ENCODE measurements around the gene CDH16.

Gene CDH16

DNA sequence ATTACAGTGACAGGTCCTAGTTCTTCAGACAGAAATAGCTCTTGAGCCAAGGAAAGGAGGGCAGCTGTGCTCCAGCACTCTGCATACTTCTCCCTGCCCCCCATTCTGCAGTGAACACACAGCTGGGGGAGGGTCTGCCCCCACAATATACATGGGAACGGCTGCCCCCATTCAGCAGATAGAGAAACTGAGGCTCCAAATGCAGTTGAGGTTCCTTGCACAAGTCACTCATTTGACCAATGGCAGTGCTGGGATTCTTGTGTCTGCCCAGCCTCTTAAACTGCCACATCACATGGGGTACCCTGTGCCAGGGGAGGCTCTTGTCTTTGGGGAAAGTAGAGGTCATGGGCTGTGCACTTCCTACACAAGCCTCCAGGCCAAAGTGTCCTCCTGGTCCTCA is 49.3 kb downstream of the CDH16 start:
- no peak for DNase-seq

DNA sequence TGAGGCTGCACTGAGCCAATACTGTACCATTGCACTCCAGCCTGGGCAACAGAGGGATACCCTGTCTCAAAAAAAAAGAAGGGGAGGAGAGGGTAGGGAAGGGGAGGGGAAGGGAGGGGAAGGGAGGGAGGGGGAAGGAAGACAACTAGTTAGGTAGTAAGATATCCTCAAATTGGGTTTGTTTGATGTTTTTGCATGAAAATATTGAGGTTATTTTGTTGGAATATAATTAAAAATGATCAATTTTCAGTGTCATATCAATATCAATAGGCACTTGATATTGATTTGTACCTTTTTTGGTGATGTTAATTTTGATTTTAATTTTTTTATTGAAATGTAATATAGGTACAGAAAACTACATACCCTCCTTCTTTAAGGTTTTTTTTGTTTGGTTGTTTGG is 55.0 kb downstream of the CDH16 start:
- no peak for DNase-seq

DNA sequence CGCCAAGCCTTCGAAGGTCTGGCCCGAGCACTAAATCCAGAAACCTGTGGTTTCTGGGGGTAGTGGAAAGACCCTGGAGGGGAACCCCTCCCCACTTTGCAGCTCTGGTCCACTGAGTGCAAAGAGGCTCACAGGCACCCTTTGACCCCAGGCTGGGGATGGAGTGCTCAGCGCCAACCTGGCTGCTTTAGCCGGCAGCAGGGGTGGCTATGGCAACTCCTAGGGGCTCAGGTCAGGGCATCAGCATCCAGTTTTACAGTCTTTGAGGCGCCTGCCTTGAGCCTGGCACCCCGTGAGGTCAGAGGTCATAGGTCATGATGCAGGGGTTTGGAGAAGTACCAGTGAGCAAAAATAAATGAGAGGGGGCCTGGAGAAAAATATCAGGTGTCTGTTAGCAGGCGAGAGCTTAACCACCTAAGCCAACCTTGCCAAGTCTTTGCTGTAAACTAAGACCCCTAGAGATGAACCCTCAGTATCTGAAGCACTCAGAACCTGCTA is 56.6 kb downstream of the CDH16 start:
- no peak for DNase-seq

DNA sequence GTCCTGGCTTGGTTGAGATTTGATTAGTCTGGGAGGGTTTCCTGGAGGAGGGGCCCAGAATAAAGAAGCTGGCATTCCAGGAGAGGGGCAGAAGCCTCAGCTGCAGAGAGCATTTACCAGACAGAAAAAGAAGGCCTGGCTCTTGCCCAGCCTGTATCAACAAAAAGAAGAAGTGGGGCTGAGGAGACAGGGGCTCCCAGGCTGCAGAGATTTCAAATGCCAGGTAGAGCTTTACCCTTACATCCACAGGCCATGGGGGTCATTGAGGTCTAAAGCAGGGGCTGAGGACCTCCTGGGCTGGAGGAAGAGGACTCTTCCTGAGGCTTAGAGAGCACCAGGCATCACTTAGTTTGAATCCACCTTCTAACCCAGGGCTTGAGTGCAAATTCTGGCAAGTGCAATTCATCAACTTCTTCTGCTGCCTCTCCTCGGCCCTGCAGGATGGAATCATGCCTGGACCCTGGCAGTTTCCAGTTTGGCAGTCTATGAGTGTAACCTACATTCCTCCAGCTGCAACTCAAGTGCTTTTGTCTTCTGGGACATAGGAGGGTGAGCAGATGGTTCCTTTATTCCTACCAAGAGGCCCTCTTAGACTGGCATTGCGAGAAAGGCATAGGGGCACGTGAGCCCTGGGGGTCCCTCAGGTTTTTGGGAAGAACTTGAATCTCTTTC is 59.2 kb downstream of the CDH16 start:
- no peak for DNase-seq

DNA sequence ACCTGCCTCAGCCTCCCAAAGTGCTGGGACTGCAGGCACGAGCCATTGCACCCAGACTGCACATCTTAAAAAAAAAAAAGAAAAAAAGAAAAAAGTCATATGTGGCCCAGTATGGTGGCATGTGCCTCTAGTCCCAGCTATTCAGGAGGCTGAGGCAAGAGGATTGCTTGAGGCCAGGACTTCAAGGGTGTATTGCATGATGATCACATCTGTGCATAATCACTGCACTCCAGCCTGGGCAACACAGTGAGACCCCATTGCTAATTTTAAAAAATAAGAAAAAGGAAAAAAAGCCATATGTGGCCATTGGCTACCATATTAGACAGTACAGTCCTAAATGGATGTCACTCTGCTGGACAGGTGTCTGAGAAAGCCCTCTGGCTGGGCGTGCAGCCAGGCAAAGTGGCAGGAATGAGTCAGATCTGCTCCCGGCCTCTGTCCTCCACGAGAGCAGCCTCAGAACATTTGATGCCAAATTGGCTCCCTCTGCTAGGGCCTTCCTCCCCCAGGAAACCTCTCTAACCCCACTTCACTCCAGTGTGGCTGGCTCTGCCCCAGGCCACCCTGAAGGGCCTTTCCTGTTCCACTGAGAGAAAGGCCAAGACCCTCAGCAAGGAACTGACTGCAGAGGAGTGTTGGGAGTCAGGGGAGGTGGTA is 59.8 kb downstream of the CDH16 start:
- DNase-seq: no peak
